Umbilical cord (tissue), 1 donor: ENCODE results near the gene FKBP3. TPM values are rescaled to one million over a fixed set of nuclear protein-coding genes. Genes with fewer than 3 reads are reported as not detected.

Experiments used
- total RNA-seq: library from RNA; depleted of rRNA; stranded (reverse); fragments of >200 nt; gene quantifications from one replicate; pipeline ENCODE4 v1.2.3, GENCODE V29; 2014; ENCODE audit warnings: low replicate concordance; ENCODE audit not compliant: insufficient read depth

FKBP3 gene
- total RNA-seq, 1 donor from 2014 or later, result 31.3 TPM

Other genes starting within 250 kb of the FKBP3 start
- gene KLHL28, start 172.5 kb downstream of the FKBP3 start, total RNA-seq, result 27.9 TPM
- 46.2 TPM for gene TOGARAM1, start 172.3 kb downstream of the FKBP3 start, total RNA-seq
- gene PRPF39, start 50.4 kb downstream of the FKBP3 start, total RNA-seq, result 35.6 TPM
- gene FANCM, start 1.4 kb upstream of the FKBP3 start, total RNA-seq, result 10.1 TPM
- 34.7 TPM for gene MIS18BP1, start 118.7 kb upstream of the FKBP3 start, total RNA-seq